ENCODE measurements around the gene LRP5. TPM values are rescaled to one million over a fixed set of nuclear protein-coding genes. Genes with fewer than 3 reads are reported as not detected.

The LRP5 gene
- total and polyA plus RNA-seq, 9 of the 15 experiments (the other 6 are each of a cell fraction or from before 2014, with no cell fraction given), result 0.48 to 44.2 (median 13.5) TPM

- TF ChIP-seq SRF (CRISPR knock-in tag; IDR thresholded peaks at IDR 0.05) (peak in 1 of 2 experiments; percentile 72; a peak in 1 of 4 replicates), CXXC5 (CRISPR knock-in tag; IDR thresholded peaks at IDR 0.05) (peak; percentile 91), DPF2 (IDR thresholded peaks at IDR 0.05) (peak; percentile 91), SIX5 (IDR thresholded peaks at IDR 0.05; ENCODE audit: borderline replicate concordance in 1 of 2, insufficient read depth in 1 of 2, low read depth in 1 of 2, low read length in 2 of 2) (no peak), ATF3 (IDR thresholded peaks at IDR 0.05) (peak; percentile 99), ATF3 (CRISPR knock-in tag; conservative IDR thresholded peaks at IDR 0.05) (no peak), ZNF165 (CRISPR knock-in tag; IDR thresholded peaks at IDR 0.05; ENCODE audit: borderline replicate concordance) (0 out of 2 replicates have a peak, but pooled peaks have one; percentile 80), ZNF436 (CRISPR knock-in tag; IDR thresholded peaks at IDR 0.05) (no peak), IRF2 (CRISPR knock-in tag; IDR thresholded peaks at IDR 0.05) (no peak), PCBP2 (IDR thresholded peaks at IDR 0.05; ENCODE audit: low read depth, low read length, poor library complexity, severe bottlenecking) (no peak), L3MBTL2 (IDR thresholded peaks at IDR 0.05) (peak; percentile 76; the same call in 1 of the 2 replicates), MTA3 (IDR thresholded peaks at IDR 0.05; ENCODE audit: borderline replicate concordance) (peak; percentile 38; the same call in 1 of the 2 replicates), ARNT (IDR thresholded peaks at IDR 0.05) (peak in 1 of 2 experiments; percentile 59; a peak in 2 of 4 replicates), FOXM1 (IDR thresholded peaks at IDR 0.05; ENCODE audit: low read depth) (no peak), FOXM1 (CRISPR knock-in tag; IDR thresholded peaks at IDR 0.05; ENCODE audit: low read depth) (no peak), ZNF583 (CRISPR knock-in tag; IDR thresholded peaks at IDR 0.05) (peak; percentile 62; the same call in 1 of the 2 replicates), RAD21 (CRISPR knock-in tag; conservative IDR thresholded peaks at IDR 0.05 in 1 of 2, IDR thresholded peaks at IDR 0.05 in 1 of 2) (peak; percentile 23 to 26; a peak in 1 of 4 replicates), FOXO4 (CRISPR knock-in tag; IDR thresholded peaks at IDR 0.05) (no peak), KHSRP (IDR thresholded peaks at IDR 0.05) (no peak), GABPA (tag; conservative IDR thresholded peaks at IDR 0.05; ENCODE audit: low read depth) (peak; percentile 34), IRF9 (tag; IDR thresholded peaks at IDR 0.05) (peak; percentile 94), RBFOX2 (IDR thresholded peaks at IDR 0.05; ENCODE audit: low read depth, low read length) (peak; percentile 62), ZFP91 (CRISPR knock-in tag; IDR thresholded peaks at IDR 0.05) (peak; percentile 59; the same call in 1 of the 2 replicates)
Measured at GRCh38 chr11:68266936-68267880, 45.2 kb upstream of the LRP5 start (continued).

Data from K562 (cell line).